CD4-positive, alpha-beta T cell (primary cell): Measurements from ENCODE around the gene CHGA. TPM values are rescaled to one million over a fixed set of nuclear protein-coding genes. Genes with fewer than 3 reads are reported as not detected.

Source experiments
- ATAC-seq: fragments of 200-7000 bp; cut with Tn5 transposase; one replicate; pipeline ENCODE4 v1.10.0; 2022; ENCODE audit warnings: mild to moderate bottlenecking; ENCODE audit not compliant: poor library complexity
- CTCF ChIA-PET: fragments of 350-600 bp; sonication (Branson Sonifier 250); formaldehyde crosslinking; loops from one replicate; lab custom pipeline; 2021; ENCODE audit warnings: antibody characterized with exemption, inconsistent platforms; lab: Charles Lee
- POLR2A ChIA-PET: fragments of 350-600 bp; sonication (Branson Sonifier 250); formaldehyde crosslinking; loops from one replicate; lab custom pipeline; 2021; ENCODE audit warnings: antibody characterized with exemption, inconsistent platforms; lab: Charles Lee
- DNase-seq, 14 experiments: peaks; one replicate each; pipeline ENCODE4 v3.0.0-alpha.2; 2013 to 2020; ENCODE audit warnings: mixed read lengths in 2 of 14
- H3K27ac ChIP-seq, 2 donors: one replicate each; pipeline versions ENCODE4 v1.5.1 to v1.7.0; 2013; ENCODE audit warnings: low read length in 2 of 2, low read depth in 1 of 2, mild to moderate bottlenecking in 1 of 2
- H3K27me3 ChIP-seq, 2 experiments: 1 replicate in 1 of 2; 2 replicates in 1 of 2; pipeline versions ENCODE4 v1.6.1 to v1.7.0; 2013; ENCODE audit warnings: low read length in 2 of 2, control low read depth in 1 of 2, mild to moderate bottlenecking in 1 of 2, moderate library complexity in 1 of 2; ENCODE audit not compliant: insufficient read depth in 2 of 2, control insufficient read depth in 1 of 2
- H3K36me3 ChIP-seq: one replicate; pipeline ENCODE4 v1.6.1; 2013; ENCODE audit warnings: low read length, control low read depth; ENCODE audit not compliant: insufficient read depth
- H3K4me1 ChIP-seq: one replicate; pipeline ENCODE4 v1.6.1; 2013; ENCODE audit warnings: low read length, control low read depth; ENCODE audit not compliant: insufficient read depth
- H3K4me3 ChIP-seq: one replicate; pipeline ENCODE4 v1.5.1; 2013; ENCODE audit warnings: mild to moderate bottlenecking, low read length, moderate library complexity
- H3K9me3 ChIP-seq, 2 experiments: 1 replicate in 1 of 2; 2 replicates in 1 of 2; pipeline versions ENCODE4 v1.6.1 to v1.7.0; 2013; ENCODE audit warnings: low read length in 2 of 2, mild to moderate bottlenecking in 2 of 2, control low read depth in 1 of 2, moderate library complexity in 1 of 2; ENCODE audit not compliant: control insufficient read depth in 1 of 2, insufficient read depth in 1 of 2
- H3K27ac Mint-ChIP-seq: one replicate; pipeline ENCODE4 v1.8.0; 2020; ENCODE audit warnings: mixed read lengths
- H3K27me3 Mint-ChIP-seq: one replicate; pipeline ENCODE4 v1.8.0; 2021; ENCODE audit warnings: mixed read lengths
- H3K36me3 Mint-ChIP-seq: one replicate; pipeline ENCODE4 v1.8.0; 2021; ENCODE audit warnings: low read depth, mixed read lengths
- H3K4me1 Mint-ChIP-seq: one replicate; pipeline ENCODE4 v1.8.0; 2021; ENCODE audit warnings: low read depth, mixed read lengths
- H3K4me3 Mint-ChIP-seq: one replicate; pipeline ENCODE4 v1.8.0; 2020; ENCODE audit warnings: mild to moderate bottlenecking, mixed read lengths
- H3K9me3 Mint-ChIP-seq: one replicate; pipeline ENCODE4 v1.8.0; 2020; ENCODE audit warnings: mixed read lengths
- CTCF ChIP-seq: fragments of 200-600 bp; IDR thresholded peaks from one replicate; pipeline ENCODE4 v1.8.0; 2022; ENCODE audit warnings: antibody characterized with exemption, mild to moderate bottlenecking
- intact Hi-C, 2 experiments: fragments of 100-400 bp; cut with DNase I in 1 of 2; cut with micrococcal nuclease in 1 of 2; formaldehyde crosslinking; loops; one replicate each; pipeline versions ENCODE4 v1.15.1 to v1.9.0; 2023 to 2025; cut with DNase I, micrococcal nuclease
- total RNA-seq, 174 experiments: library from RNA in 2 of 174; stranded (reverse) in 2 of 174; gene quantifications; one replicate each; pipeline ENCODE4 v1.2.3 and lab custom pipeline; 2021 to 2026

Gene CHGA
- total RNA-seq, 2 experiments from 2014 or later: not detected

- H3K4me3 Mint-ChIP-seq: no peak overlapping the region
- H3K36me3 Mint-ChIP-seq: peaks cover 15% of the 10 kb centered on the region
- Histone ChIP-seq H3K36me3 (no peaks in the 10 kb centered on the region), H3K4me1 (no peaks in the 10 kb centered on the region), H3K27me3 (no peaks in the 10 kb centered on the region), H3K27ac (no peak overlapping the region), H3K9me3 (peaks cover 0 to 18% of the 10 kb centered on the region in 2 experiments), H3K4me3 (no peak overlapping the region)
- TF ChIP-seq CTCF: no peak
- POLR2A ChIA-PET: no interaction called here
- ATAC-seq: no peak
- no peak for DNase-seq
- H3K27me3 Mint-ChIP-seq: no peaks in the 10 kb centered on the region
- no peak overlapping the region for H3K27ac Mint-ChIP-seq
- intact Hi-C loops: no loop called here
- H3K9me3 Mint-ChIP-seq: no peaks in the 10 kb centered on the region
- CTCF ChIA-PET: no interaction called here
- H3K4me1 Mint-ChIP-seq: no peaks in the 10 kb centered on the region
Observed at GRCh38 chr14:92969430-92969829, 46.5 kb downstream of the CHGA start.

- Mint-ChIP-seq H3K36me3 (peaks cover 19% of the 10 kb centered on the region), H3K27me3 (no peaks in the 10 kb centered on the region), H3K4me3 (no peak overlapping the region), H3K27ac (no peak overlapping the region), H3K9me3 (no peaks in the 10 kb centered on the region), H3K4me1 (no peaks in the 10 kb centered on the region)
- no peak overlapping the region for H3K27ac ChIP-seq
- DNase-seq (no peak), ATAC-seq (no peak)
- TF ChIP-seq CTCF: no peak
- peaks cover 0 to 23% of the 10 kb centered on the region in 2 experiments for H3K9me3 ChIP-seq
- ChIA-PET CTCF (no interaction called here), POLR2A (no interaction called here)
- H3K36me3 ChIP-seq: no peaks in the 10 kb centered on the region
- no peak overlapping the region for H3K4me3 ChIP-seq
- intact Hi-C loops: no loop called here
- no peaks in the 10 kb centered on the region for H3K4me1 ChIP-seq
- no peaks in the 10 kb centered on the region for H3K27me3 ChIP-seq
Observed at GRCh38 chr14:92969871-92970270, 46.9 kb downstream of the CHGA start.

DNA sequence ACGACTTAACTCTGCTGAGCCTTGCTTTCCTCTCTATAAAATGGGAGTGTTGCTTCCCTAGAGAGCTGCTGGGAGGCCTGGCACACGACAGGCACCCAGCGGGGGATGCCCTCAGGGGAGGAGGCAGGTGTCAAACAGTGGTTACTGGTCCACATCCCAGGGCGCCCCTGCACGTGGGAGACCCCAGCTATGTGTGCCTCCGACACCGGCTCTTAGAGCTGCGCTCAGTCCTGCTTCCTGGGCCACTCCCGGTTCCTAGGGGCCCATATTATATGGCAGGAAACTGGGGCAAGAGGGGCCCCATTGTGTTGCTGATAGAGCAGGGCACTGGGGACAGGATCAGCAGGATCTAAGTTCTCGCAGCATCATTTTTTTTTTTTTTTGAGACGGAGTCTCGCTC, 47.3 kb downstream of the CHGA start:
- Mint-ChIP-seq H3K4me3 (no peak overlapping the region), H3K27ac (no peak overlapping the region), H3K9me3 (no peaks in the 10 kb centered on the region), H3K27me3 (no peaks in the 10 kb centered on the region), H3K36me3 (peaks cover 19% of the 10 kb centered on the region), H3K4me1 (no peaks in the 10 kb centered on the region)
- no peak overlapping the region for H3K27ac ChIP-seq
- no peak for ATAC-seq
- DNase-seq: no peak
- ChIA-PET POLR2A (no interaction called here), CTCF (no interaction called here)
- peaks cover 0 to 27% of the 10 kb centered on the region in 2 experiments for H3K9me3 ChIP-seq
- H3K4me3 ChIP-seq: no peak overlapping the region
- no peaks in the 10 kb centered on the region for H3K36me3 ChIP-seq
- no peak for TF ChIP-seq CTCF
- no peaks in the 10 kb centered on the region for H3K27me3 ChIP-seq
- no peaks in the 10 kb centered on the region for H3K4me1 ChIP-seq
- intact Hi-C loops: no loop called here
